ENCODE measurements around the gene CDKAL1.

Gene CDKAL1

GRCh38 chr6:21173031-21173430 lies 638.8 kb downstream of the CDKAL1 start:
- H3K27ac ChIP-seq = no peak overlapping the region
- no peak for TF ChIP-seq CTCF (conservative IDR thresholded peaks at IDR 0.05)

- no peak overlapping the region for H3K27ac ChIP-seq
- TF ChIP-seq CTCF (conservative IDR thresholded peaks at IDR 0.05) = no peak
These were observed 639.4 kb downstream of the CDKAL1 start for GRCh38 chr6:21173678-21174077.

- no peak overlapping the region for H3K27ac ChIP-seq
- TF ChIP-seq CTCF (conservative IDR thresholded peaks at IDR 0.05) = no peak
These were observed 641.9 kb downstream of the CDKAL1 start for GRCh38 chr6:21176197-21176596.

- no peak for TF ChIP-seq CTCF (conservative IDR thresholded peaks at IDR 0.05)
- no peak overlapping the region for H3K27ac ChIP-seq
These were observed 645.9 kb downstream of the CDKAL1 start for GRCh38 chr6:21180155-21180554.

- no peak overlapping the region for H3K27ac ChIP-seq
- TF ChIP-seq CTCF (conservative IDR thresholded peaks at IDR 0.05) = no peak
These were observed 646.6 kb downstream of the CDKAL1 start for GRCh38 chr6:21180800-21181337.

GRCh38 chr6:21181866-21182265 lies 647.6 kb downstream of the CDKAL1 start:
- TF ChIP-seq CTCF (conservative IDR thresholded peaks at IDR 0.05) = no peak
- H3K27ac ChIP-seq = no peak overlapping the region

- no peak for TF ChIP-seq CTCF (conservative IDR thresholded peaks at IDR 0.05)
- no peak overlapping the region for H3K27ac ChIP-seq
These were observed 648.3 kb downstream of the CDKAL1 start for GRCh38 chr6:21182589-21182988.
